SK-N-SH (cell line): Measurements from ENCODE around the gene ASIC4. TPM values are rescaled to one million over a fixed set of nuclear protein-coding genes. Genes with fewer than 3 reads are reported as not detected.

Experiments used
- CTCF ChIA-PET: fragments of 300-600, 350-600 bp; formaldehyde crosslinking; extraction: SDS; loops from one replicate; lab custom pipeline; 2021; lab: Yijun Ruan, JAX
- POLR2A ChIA-PET: fragments of 350-600 bp; sonication (Branson Sonifier 250); formaldehyde crosslinking; extraction: SDS; loops from one replicate; lab custom pipeline; 2020; ENCODE audit warnings: antibody characterized with exemption, inconsistent platforms; lab: Yijun Ruan, JAX
- DNase-seq: peaks from one replicate; pipeline ENCODE4 v3.0.0; 2012
- H2AFZ ChIP-seq: fragments of 200-600 bp; sonication (generic); 2 replicates; pipeline ENCODE4 v1.8.1; 2016; ENCODE audit warnings: antibody characterized with exemption, mild to moderate bottlenecking, low read depth
- H3F3A ChIP-seq: fragments of 200-600 bp; sonication (generic); replicated peaks from 2 replicates; pipeline ENCODE3; 2016; ENCODE audit warnings: antibody characterized with exemption, mild to moderate bottlenecking; ENCODE audit not compliant: insufficient read depth
- H3K27ac ChIP-seq, 2 experiments: fragments of 200-500 bp in 1 of 2; fragments of 200-600 bp in 1 of 2; sonication (Bioruptor generic) in 1 of 2; sonication (generic), shearing (Covaris generic) in 1 of 2; 2 replicates each; pipeline versions ENCODE4 v1.5.1 to v1.6.1; 2014 to 2016; ENCODE audit warnings: low read depth in 2 of 2, inconsistent platforms in 1 of 2, low read length in 1 of 2, mild to moderate bottlenecking in 1 of 2, mixed read lengths in 1 of 2
- H3K27me3 ChIP-seq: fragments of 200-600 bp; sonication (generic), shearing (Covaris generic); 2 replicates; pipeline ENCODE4 v1.6.1; 2016; ENCODE audit warnings: mixed run types; ENCODE audit not compliant: insufficient read depth
- H3K36me3 ChIP-seq, 2 experiments: fragments of 200-500 bp in 1 of 2; fragments of 200-600 bp in 1 of 2; sonication (Bioruptor generic) in 1 of 2; sonication (generic) in 1 of 2; replicated peaks in 1 of 2; 2 replicates each; pipeline versions ENCODE3 to v1.5.1; 2014 to 2016; ENCODE audit warnings: low read length in 1 of 2, mild to moderate bottlenecking in 1 of 2; ENCODE audit not compliant: insufficient read depth in 2 of 2, control insufficient read depth in 1 of 2
- H3K4me1 ChIP-seq, 2 experiments: fragments of 200-500 bp in 1 of 2; fragments of 200-600 bp in 1 of 2; sonication (Bioruptor generic) in 1 of 2; sonication (generic), shearing (Covaris generic) in 1 of 2; 2 replicates each; pipeline versions ENCODE4 v1.5.1 to v1.6.1; 2014 to 2016; ENCODE audit warnings: low read depth in 1 of 2, low read length in 1 of 2, mixed run types in 1 of 2; ENCODE audit not compliant: insufficient read depth in 2 of 2, control insufficient read depth in 1 of 2
- H3K4me2 ChIP-seq: fragments of 200-600 bp; sonication (generic), shearing (Covaris generic); 2 replicates; pipeline ENCODE4 v1.6.1; 2017; ENCODE audit warnings: mixed run types
- H3K4me3 ChIP-seq, 2 experiments: fragments of 200-500 bp in 1 of 2; fragments of 200-600 bp in 1 of 2; sonication (Bioruptor generic) in 1 of 2; sonication (generic), shearing (Covaris generic) in 1 of 2; 2 replicates each; pipeline versions ENCODE4 v1.5.1 to v1.8.1; 2014 to 2016; ENCODE audit warnings: low read depth in 2 of 2, inconsistent platforms in 1 of 2, low read length in 1 of 2, mild to moderate bottlenecking in 1 of 2, mixed read lengths in 1 of 2, moderate library complexity in 1 of 2
- H3K79me2 ChIP-seq: fragments of 200-600 bp; sonication (generic); 2 replicates; pipeline ENCODE4 v1.8.1; 2017; ENCODE audit warnings: mild to moderate bottlenecking; ENCODE audit not compliant: insufficient read depth
- H3K9ac ChIP-seq: fragments of 200-600 bp; sonication (generic); 2 replicates; pipeline ENCODE4 v1.6.1; 2017; ENCODE audit warnings: mixed run types
- H3K9me2 ChIP-seq: fragments of 200-600 bp; sonication (generic); 2 replicates; pipeline ENCODE4 v1.6.1; 2017; ENCODE audit warnings: mixed run types
- H3K9me3 ChIP-seq: fragments of 200-600 bp; sonication (generic); 2 replicates; pipeline ENCODE4 v1.6.1; 2017; ENCODE audit warnings: mixed run types, mild to moderate bottlenecking, moderate library complexity
- H4K20me1 ChIP-seq: fragments of 200-600 bp; sonication (generic); 2 replicates; pipeline ENCODE4 v1.6.1; 2017; ENCODE audit warnings: mild to moderate bottlenecking, mixed run types; ENCODE audit not compliant: insufficient read depth
- ELF1 ChIP-seq: IDR thresholded peaks from 2 replicates; pipeline ENCODE4 v1.4.0; 2012
- EZH2phosphoT487 ChIP-seq: fragments of 200-600 bp; sonication (generic); IDR thresholded peaks from 2 replicates; pipeline ENCODE4 v1.6.1; 2017; ENCODE audit warnings: low read depth, mixed run types, mild to moderate bottlenecking, antibody characterized with exemption, moderate library complexity, borderline replicate concordance
- FOSL2 ChIP-seq: IDR thresholded peaks from 2 replicates; pipeline ENCODE4 v1.4.0; 2012; ENCODE audit warnings: low read depth, mild to moderate bottlenecking, moderate library complexity, borderline replicate concordance
- JUND ChIP-seq: IDR thresholded peaks from 2 replicates; pipeline ENCODE4 v1.4.0; 2012
- MEF2A ChIP-seq: IDR thresholded peaks from 2 replicates; pipeline ENCODE4 v1.4.0; 2012; ENCODE audit warnings: low read depth, borderline replicate concordance
- MXI1 ChIP-seq: IDR thresholded peaks from 2 replicates; pipeline ENCODE4 v1.6.1; 2012; ENCODE audit warnings: mild to moderate bottlenecking, low read depth, low read length, improper control_type of control experiment
- NFIC ChIP-seq: IDR thresholded peaks from 2 replicates; pipeline ENCODE4 v1.4.0; 2012; ENCODE audit warnings: borderline replicate concordance
- POLR2AphosphoS5 ChIP-seq: IDR thresholded peaks from 2 replicates; pipeline ENCODE4 v1.6.1; 2012; ENCODE audit warnings: low read depth, low read length
- RCOR1 ChIP-seq: fragments of 150-350 bp; IDR thresholded peaks from 2 replicates; pipeline ENCODE4 v1.6.1; 2017; ENCODE audit warnings: antibody characterized with exemption, low read length
- RFX5 ChIP-seq: IDR thresholded peaks from 2 replicates; pipeline ENCODE4 v1.6.1; 2012; ENCODE audit warnings: mild to moderate bottlenecking, improper control_type of control experiment, low read length
- RXRA ChIP-seq: IDR thresholded peaks from 2 replicates; pipeline ENCODE4 v1.4.0; 2012; ENCODE audit warnings: low read depth, mild to moderate bottlenecking, borderline replicate concordance
- SMC3 ChIP-seq: IDR thresholded peaks from 2 replicates; pipeline ENCODE4 v1.6.1; 2012; ENCODE audit warnings: low read depth, low read length, improper control_type of control experiment
- TAF1 ChIP-seq: IDR thresholded peaks from 2 replicates; pipeline ENCODE4 v1.6.1; 2012; ENCODE audit warnings: low read depth, mild to moderate bottlenecking, low read length, moderate library complexity, borderline replicate concordance
- TCF12 ChIP-seq: IDR thresholded peaks from 2 replicates; pipeline ENCODE4 v1.4.0; 2012
- WGBS: methylation state at CpG from one replicate; pipeline ENCODE4 v1.1.6; 2017; ENCODE audit warnings: low lambda C conversion rate; 5-methylcytosine and 5-hydroxymethylcytosine counted together
- polyA plus RNA-seq, 3 experiments: library from polyadenylated mRNA; depleted of rRNA; stranded (reverse); fragments of >200 nt; gene quantifications; 2 replicates each; pipeline ENCODE4 v1.2.3, GENCODE V29; 2012
- TF ChIP-seq, protein P1 (sequence below): fragments of 200-600 bp; sonication (generic); IDR thresholded peaks from 2 replicates; pipeline ENCODE4 v1.6.1; 2017; ENCODE audit warnings: antibody characterized with exemption, mild to moderate bottlenecking, moderate library complexity
- TF ChIP-seq, protein P2 (sequence below): IDR thresholded peaks from 2 replicates; pipeline ENCODE4 v1.4.0; 2012; ENCODE audit warnings: low read depth, borderline replicate concordance
- TF ChIP-seq, protein P3 (sequence below): IDR thresholded peaks from 2 replicates; pipeline ENCODE4; 2012
- TF ChIP-seq, protein P4 (sequence below): IDR thresholded peaks from 2 replicates; pipeline ENCODE4 v1.6.1; 2012; ENCODE audit warnings: mild to moderate bottlenecking, low read depth, low read length, moderate library complexity

ASIC4 gene
- polyA plus RNA-seq, 1 of the 3 experiments (the other 2 are of a cell fraction) = 0.05 TPM

DNA sequence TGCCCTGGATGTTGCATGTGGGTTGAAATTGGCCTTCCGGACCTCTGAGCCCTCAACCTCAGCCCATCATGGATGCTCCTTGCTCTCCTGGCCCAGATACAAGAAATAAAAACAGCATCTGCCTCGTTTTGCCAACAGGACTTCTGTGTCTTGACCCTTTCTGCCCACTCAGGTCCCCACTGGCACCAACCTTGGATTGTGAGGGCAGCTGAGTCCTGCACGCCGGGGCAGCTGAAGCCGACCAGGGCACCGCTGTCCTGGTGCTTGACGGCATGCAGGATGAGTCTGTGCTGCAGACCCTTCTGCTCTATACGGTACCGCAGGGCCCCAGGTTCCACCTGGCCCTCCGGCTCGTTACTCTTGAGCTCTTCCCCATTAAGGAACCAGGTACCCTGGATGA, 52.4 kb downstream of the ASIC4 start:
- Histone ChIP-seq H2AFZ (no peak overlapping the region), H3K27me3 (no peaks in the 10 kb centered on the region), H3F3A (no peaks in the 10 kb centered on the region), H3K36me3 (peaks cover 8 to 38% of the 10 kb centered on the region in 2 experiments), H3K79me2 (peaks cover 4% of the 10 kb centered on the region; the same call in 1 of the 2 replicates), H3K9ac (no peak overlapping the region), H3K4me1 (peaks cover 2 to 15% of the 10 kb centered on the region in 2 experiments; a peak in 1 of 4 replicates), H3K27ac (no peak overlapping the region), H3K9me2 (no peaks in the 10 kb centered on the region), H3K9me3 (no peaks in the 10 kb centered on the region), H3K4me3 (no peak overlapping the region), H4K20me1 (no peaks in the 10 kb centered on the region), H3K4me2 (no peak overlapping the region)
- peak; percentile 5 for DNase-seq
- ChIA-PET CTCF (interaction anchor here (1.4 to 1.8 kb wide), 3 partner anchors 24 to 164 kb away, joined by 3 to 6 read pairs (median 5); no protein-coding TSS in a partner anchor), POLR2A (interaction anchor here (1.1 to 2.6 kb wide), 2 partner anchors 14 to 31 kb away, joined by 3 to 12 read pairs; partner anchors contain the start of gene STK11IP)
- TF ChIP-seq JUND (no peak), SMC3 (no peak), MXI1 (no peak), POLR2AphosphoS5 (no peak), MEF2A (no peak), RXRA (no peak), NFIC (no peak), RCOR1 (no peak)
- TF ChIP-seq, protein P1, sequence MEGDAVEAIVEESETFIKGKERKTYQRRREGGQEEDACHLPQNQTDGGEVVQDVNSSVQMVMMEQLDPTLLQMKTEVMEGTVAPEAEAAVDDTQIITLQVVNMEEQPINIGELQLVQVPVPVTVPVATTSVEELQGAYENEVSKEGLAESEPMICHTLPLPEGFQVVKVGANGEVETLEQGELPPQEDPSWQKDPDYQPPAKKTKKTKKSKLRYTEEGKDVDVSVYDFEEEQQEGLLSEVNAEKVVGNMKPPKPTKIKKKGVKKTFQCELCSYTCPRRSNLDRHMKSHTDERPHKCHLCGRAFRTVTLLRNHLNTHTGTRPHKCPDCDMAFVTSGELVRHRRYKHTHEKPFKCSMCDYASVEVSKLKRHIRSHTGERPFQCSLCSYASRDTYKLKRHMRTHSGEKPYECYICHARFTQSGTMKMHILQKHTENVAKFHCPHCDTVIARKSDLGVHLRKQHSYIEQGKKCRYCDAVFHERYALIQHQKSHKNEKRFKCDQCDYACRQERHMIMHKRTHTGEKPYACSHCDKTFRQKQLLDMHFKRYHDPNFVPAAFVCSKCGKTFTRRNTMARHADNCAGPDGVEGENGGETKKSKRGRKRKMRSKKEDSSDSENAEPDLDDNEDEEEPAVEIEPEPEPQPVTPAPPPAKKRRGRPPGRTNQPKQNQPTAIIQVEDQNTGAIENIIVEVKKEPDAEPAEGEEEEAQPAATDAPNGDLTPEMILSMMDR = no peak
- TF ChIP-seq, protein P2, sequence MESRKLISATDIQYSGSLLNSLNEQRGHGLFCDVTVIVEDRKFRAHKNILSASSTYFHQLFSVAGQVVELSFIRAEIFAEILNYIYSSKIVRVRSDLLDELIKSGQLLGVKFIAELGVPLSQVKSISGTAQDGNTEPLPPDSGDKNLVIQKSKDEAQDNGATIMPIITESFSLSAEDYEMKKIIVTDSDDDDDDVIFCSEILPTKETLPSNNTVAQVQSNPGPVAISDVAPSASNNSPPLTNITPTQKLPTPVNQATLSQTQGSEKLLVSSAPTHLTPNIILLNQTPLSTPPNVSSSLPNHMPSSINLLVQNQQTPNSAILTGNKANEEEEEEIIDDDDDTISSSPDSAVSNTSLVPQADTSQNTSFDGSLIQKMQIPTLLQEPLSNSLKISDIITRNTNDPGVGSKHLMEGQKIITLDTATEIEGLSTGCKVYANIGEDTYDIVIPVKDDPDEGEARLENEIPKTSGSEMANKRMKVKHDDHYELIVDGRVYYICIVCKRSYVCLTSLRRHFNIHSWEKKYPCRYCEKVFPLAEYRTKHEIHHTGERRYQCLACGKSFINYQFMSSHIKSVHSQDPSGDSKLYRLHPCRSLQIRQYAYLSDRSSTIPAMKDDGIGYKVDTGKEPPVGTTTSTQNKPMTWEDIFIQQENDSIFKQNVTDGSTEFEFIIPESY = no peak
- TF ChIP-seq, protein P3, sequence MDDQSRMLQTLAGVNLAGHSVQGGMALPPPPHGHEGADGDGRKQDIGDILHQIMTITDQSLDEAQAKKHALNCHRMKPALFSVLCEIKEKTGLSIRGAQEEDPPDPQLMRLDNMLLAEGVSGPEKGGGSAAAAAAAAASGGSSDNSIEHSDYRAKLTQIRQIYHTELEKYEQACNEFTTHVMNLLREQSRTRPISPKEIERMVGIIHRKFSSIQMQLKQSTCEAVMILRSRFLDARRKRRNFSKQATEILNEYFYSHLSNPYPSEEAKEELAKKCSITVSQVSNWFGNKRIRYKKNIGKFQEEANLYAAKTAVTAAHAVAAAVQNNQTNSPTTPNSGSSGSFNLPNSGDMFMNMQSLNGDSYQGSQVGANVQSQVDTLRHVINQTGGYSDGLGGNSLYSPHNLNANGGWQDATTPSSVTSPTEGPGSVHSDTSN = no peak
- WGBS = 91% methylated on average over 6 of the region's 11 CpGs

DNA sequence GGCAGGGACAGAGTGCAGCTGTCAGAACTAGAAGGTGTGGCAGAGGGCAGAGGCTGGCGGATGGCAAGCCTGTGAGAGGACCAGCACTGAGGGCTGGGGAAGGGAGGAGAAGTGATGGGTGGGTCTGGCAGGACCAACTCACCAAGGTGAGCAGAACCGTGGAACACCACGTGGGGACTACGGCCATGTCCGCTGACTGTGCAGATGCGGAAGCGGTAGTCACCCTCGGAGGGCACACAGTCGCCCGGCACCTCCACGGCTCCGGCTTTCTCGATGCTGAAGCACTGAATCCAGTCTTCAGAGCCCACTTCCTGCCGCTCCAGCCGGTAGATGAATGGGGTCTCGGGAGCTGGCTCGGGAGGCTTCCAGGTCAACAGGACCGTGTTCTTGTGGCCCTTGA, 52.8 kb downstream of the ASIC4 start:
- Histone ChIP-seq H3K9me2 (no peaks in the 10 kb centered on the region), H4K20me1 (no peaks in the 10 kb centered on the region), H3K9me3 (no peaks in the 10 kb centered on the region), H3K79me2 (peaks cover 4% of the 10 kb centered on the region; the same call in 1 of the 2 replicates), H3K4me1 (peaks cover 3 to 16% of the 10 kb centered on the region in 2 experiments; a peak in 1 of 4 replicates), H3K4me2 (no peak overlapping the region), H2AFZ (no peak overlapping the region), H3F3A (no peaks in the 10 kb centered on the region), H3K27ac (no peak overlapping the region), H3K9ac (no peak overlapping the region), H3K4me3 (no peak overlapping the region), H3K27me3 (no peaks in the 10 kb centered on the region), H3K36me3 (peaks cover 8 to 36% of the 10 kb centered on the region in 2 experiments)
- POLR2A ChIA-PET = interaction anchor here (1.1 to 2.6 kb wide), 2 partner anchors 15 to 30 kb away, joined by 3 to 12 read pairs; partner anchors contain the start of gene STK11IP
- no peak for DNase-seq
- 93% methylated on average over 6 of the region's 18 CpGs for WGBS
- CTCF ChIA-PET = interaction anchor here (1.1 to 1.8 kb wide), 5 partner anchors 9 to 164 kb away, joined by 3 to 7 read pairs (median 5); no protein-coding TSS in a partner anchor
- TF ChIP-seq, protein P4, sequence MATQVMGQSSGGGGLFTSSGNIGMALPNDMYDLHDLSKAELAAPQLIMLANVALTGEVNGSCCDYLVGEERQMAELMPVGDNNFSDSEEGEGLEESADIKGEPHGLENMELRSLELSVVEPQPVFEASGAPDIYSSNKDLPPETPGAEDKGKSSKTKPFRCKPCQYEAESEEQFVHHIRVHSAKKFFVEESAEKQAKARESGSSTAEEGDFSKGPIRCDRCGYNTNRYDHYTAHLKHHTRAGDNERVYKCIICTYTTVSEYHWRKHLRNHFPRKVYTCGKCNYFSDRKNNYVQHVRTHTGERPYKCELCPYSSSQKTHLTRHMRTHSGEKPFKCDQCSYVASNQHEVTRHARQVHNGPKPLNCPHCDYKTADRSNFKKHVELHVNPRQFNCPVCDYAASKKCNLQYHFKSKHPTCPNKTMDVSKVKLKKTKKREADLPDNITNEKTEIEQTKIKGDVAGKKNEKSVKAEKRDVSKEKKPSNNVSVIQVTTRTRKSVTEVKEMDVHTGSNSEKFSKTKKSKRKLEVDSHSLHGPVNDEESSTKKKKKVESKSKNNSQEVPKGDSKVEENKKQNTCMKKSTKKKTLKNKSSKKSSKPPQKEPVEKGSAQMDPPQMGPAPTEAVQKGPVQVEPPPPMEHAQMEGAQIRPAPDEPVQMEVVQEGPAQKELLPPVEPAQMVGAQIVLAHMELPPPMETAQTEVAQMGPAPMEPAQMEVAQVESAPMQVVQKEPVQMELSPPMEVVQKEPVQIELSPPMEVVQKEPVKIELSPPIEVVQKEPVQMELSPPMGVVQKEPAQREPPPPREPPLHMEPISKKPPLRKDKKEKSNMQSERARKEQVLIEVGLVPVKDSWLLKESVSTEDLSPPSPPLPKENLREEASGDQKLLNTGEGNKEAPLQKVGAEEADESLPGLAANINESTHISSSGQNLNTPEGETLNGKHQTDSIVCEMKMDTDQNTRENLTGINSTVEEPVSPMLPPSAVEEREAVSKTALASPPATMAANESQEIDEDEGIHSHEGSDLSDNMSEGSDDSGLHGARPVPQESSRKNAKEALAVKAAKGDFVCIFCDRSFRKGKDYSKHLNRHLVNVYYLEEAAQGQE = no peak
- no peak for TF ChIP-seq EZH2phosphoT487
- no peak for TF ChIP-seq RXRA
- no peak for TF ChIP-seq RFX5
- no peak for TF ChIP-seq RCOR1
- TF ChIP-seq FOSL2 = no peak
- TF ChIP-seq ELF1 = no peak
- TF ChIP-seq TCF12 = no peak
- TF ChIP-seq TAF1 = no peak
- TF ChIP-seq, protein P3 = no peak
